Gastrocnemius medialis (tissue), 4 donors: ENCODE data around the gene ALPL.

Source experiments
- POLR2A ChIP-seq, 2 donors: fragments of 450-650 bp; IDR thresholded peaks; one replicate each; pipeline ENCODE4 v1.6.1; 2017; ENCODE audit warnings: antibody characterized with exemption in 2 of 2, mild to moderate bottlenecking in 2 of 2, moderate library complexity in 2 of 2
- TF ChIP-seq, protein P1 (sequence below), 5 experiments: fragments of 450-650 bp in 3 of 5; fragments of 200-600 bp in 2 of 5; sonication (generic) in 2 of 5; IDR thresholded peaks in 4 of 5; conservative IDR thresholded peaks in 1 of 5; 1 replicate in 4 of 5; 2 replicates in 1 of 5; pipeline ENCODE4 v1.5.1; 2016 to 2019; ENCODE audit warnings: antibody characterized with exemption in 5 of 5, mild to moderate bottlenecking in 3 of 5, moderate library complexity in 3 of 5

DNA sequence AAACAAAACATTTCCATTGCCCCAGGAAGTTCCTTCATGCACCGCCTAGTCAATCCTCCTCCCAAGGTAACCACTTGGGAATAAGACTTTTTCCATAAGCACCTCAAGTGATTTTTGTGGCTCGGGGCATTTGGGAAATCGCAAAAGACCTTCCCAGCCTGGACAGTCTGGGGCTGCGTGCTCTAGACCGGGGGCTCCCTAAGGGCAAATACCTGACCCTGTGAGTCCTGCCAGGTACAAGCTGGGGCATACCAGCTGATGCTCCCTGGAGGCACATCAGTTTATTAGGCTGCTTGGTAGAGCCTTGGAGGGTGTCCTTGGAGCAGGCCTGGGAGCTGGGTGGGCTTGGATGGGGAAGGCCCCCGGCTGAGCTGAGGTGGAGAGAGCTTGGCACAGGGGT lies 34.4 kb downstream of the ALPL start:
- TF ChIP-seq, protein P1, sequence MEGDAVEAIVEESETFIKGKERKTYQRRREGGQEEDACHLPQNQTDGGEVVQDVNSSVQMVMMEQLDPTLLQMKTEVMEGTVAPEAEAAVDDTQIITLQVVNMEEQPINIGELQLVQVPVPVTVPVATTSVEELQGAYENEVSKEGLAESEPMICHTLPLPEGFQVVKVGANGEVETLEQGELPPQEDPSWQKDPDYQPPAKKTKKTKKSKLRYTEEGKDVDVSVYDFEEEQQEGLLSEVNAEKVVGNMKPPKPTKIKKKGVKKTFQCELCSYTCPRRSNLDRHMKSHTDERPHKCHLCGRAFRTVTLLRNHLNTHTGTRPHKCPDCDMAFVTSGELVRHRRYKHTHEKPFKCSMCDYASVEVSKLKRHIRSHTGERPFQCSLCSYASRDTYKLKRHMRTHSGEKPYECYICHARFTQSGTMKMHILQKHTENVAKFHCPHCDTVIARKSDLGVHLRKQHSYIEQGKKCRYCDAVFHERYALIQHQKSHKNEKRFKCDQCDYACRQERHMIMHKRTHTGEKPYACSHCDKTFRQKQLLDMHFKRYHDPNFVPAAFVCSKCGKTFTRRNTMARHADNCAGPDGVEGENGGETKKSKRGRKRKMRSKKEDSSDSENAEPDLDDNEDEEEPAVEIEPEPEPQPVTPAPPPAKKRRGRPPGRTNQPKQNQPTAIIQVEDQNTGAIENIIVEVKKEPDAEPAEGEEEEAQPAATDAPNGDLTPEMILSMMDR (IDR thresholded peaks at IDR 0.05 in 4 of 5, conservative IDR thresholded peaks at IDR 0.05 in 1 of 5) = no peak
- no peak for TF ChIP-seq POLR2A (IDR thresholded peaks at IDR 0.05)
